Cardiac septum (tissue), 1 donor: ENCODE data around the gene COL4A4. TPM values are rescaled to one million over a fixed set of nuclear protein-coding genes. Genes with fewer than 3 reads are reported as not detected.

Experiments
- DNase-seq: peaks from one replicate; pipeline ENCODE4 v3.0.0-alpha.2; 2020; ENCODE audit warnings: low spot score
- intact Hi-C: fragments of 100-400 bp; cut with DNase I; formaldehyde crosslinking; loops from one replicate; pipeline ENCODE4 v1.14.0; 2022
- total RNA-seq: library from RNA; stranded (reverse); fragmentation: NEBNext Ultra II Directional; extraction: Animal tissue kit (Norgen Biotek cat#: 25700); gene quantifications from one replicate; pipeline ENCODE4 v1.2.1, GENCODE V29; 2021
- donor health status: DM: no; HTN: no; CAD: no.

COL4A4 gene
- total RNA-seq, 1 donor from 2014 or later, result 3.0 TPM

DNA sequence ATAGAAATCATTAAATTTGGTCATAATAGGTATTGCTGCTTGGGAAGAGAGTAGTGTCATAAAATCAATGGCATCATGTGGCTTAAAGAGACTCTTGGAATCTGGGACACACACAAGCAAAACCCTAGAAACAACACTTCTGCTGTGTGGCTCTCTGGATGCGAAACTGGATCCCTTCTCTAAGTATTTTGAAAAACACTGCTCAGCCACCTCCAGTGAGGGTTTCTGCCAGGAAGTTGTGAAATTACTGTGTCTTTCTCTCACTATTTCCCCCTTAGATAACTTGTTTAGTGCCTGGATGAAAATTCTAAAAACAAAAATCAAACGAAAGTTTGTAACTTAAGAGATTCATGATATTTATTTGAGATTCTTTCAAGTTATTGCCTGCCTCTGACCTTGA lies 164.3 kb downstream of the COL4A4 start:
- intact Hi-C loops, result no loop called here
- no peak for DNase-seq

- no peak for DNase-seq
- intact Hi-C loops, result no loop called here
Measured at GRCh38 chr2:226995625-226996041, 168.4 kb downstream of the COL4A4 start.

- intact Hi-C loops, result no loop called here
- no peak for DNase-seq
Measured at GRCh38 chr2:226994775-226995174, 169.2 kb downstream of the COL4A4 start.

DNA sequence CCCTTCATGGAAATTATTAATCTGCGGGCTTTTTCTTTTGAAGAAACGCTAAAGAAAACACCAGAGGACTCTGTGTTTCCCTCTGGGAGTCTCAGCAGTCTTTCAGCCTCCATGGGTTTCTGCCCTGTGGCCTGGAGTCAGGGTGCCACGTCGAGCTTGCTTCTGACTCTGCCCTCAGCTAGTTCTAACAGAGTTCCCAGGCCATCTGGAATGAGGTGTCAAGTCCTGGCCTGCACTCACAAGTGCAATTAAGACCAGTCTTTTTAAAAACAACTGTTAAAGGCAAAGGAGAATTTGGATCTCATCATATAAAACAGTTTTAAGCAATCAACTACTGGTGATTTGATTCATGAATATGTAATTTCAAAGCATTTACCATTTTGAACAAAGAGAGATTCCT lies 170.8 kb downstream of the COL4A4 start:
- intact Hi-C loops, result no loop called here
- DNase-seq, result no peak

- intact Hi-C loops, result no loop called here
- DNase-seq, result no peak
Measured at GRCh38 chr2:226991663-226992062, 172.3 kb downstream of the COL4A4 start.

DNA sequence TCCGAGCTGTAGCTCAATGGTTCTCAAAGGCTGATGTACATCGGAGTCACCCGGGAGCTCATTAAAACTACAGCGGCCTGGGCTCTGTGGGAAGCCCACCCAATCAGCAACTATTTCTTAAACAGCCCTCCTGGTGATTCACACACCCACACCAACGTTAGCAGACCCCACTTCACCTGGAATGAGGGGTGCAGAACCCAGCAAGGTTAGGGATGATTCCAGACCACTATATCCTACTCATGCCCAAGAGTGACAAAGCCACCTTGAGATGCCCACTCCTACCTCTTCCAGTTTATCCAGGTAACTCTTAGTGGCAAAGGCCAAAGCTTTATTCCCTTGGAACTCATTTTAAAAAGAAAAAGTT lies 178.4 kb downstream of the COL4A4 start:
- intact Hi-C loops, result loop anchor here (5.0 kb wide), 2 partner anchors 1098 to 1318 kb away; no protein-coding TSS in a partner anchor
- DNase-seq, result no peak

DNA sequence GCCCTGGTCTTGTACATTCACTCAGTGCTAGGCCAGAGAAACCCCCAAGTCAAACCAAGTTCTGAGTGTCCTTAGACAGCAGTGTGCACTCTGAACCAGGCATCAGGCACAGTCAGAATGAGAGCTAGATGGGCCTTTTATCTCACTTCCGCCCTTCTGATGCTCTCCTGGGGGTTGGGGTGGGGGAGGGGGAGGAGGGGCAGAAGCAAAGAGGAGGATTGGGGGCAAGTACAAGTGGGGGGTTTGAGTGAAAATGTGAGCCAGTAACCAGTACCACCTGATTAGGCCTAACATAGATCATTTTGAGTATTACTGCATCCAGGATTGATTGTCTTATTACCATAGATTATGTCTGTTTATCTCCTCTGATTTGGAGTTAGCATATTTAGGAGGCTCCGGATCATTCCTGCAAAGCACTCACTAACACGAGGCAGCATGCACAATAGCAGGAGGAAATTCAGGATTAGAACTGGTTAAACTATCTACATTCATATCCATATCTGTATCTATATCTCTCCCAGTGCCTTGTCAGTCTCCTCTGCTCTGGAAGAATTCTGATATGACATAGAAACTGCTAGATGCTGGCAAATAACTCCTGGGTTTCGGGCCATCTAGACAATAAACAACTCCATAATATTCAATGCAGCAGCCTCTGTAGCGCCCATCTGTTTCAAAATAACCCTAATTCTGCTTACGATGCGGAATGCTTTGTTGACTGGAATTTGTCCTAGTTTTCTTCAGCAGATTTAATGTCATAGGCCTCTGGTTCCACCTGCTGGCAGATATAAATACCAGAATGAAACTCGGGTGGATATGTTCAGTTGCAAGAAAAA lies 179.0 kb downstream of the COL4A4 start:
- DNase-seq, result no peak
- intact Hi-C loops, result loop anchor here (5.0 kb wide), 3 partner anchors 183 to 1318 kb away; no protein-coding TSS in a partner anchor

DNA sequence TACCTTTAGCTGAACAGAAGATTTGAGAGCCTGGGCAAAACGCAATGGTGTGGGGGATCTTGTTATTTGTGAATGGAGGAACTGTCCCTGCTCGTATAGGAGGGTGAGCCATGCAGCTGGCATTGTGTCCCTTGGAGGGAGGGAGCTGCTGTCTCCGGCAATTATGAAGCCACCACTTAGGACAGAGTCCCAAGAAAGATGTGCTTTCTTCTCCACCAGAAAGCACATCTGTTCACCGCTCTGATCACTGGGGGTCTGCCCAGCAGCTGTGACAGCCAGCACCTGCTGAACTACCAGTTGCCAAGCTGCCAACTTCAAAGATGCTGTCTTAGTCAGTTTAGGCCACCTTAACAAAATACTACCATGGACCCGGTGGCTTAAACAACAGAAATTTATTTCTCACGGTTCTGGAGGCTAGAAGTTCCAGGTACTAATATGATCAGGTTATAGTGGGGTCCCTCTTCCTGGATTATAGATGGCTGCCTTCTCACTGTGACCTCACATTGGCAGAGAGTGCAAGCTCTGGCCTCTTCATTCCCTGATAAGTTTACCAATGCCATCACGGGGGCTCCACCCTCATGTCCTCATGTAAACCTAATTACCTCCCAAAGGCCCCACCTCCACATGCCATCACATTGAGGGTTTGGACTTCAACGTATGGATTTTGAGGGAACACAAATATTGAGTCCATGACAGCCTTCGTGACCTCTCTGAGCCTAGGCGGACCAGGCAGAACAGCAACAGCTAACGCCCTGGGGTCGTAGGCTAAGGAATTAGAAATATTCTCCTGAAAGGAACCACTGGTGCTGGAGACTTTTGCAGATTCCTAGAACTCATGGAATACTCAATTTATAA lies 179.9 kb downstream of the COL4A4 start:
- intact Hi-C loops, result loop anchor here (5.0 kb wide), 1 partner anchor 182 kb away; no protein-coding TSS in a partner anchor
- no peak for DNase-seq

- intact Hi-C loops, result loop anchor here (5.0 kb wide), 1 partner anchor 180 kb away; no protein-coding TSS in a partner anchor
- no peak for DNase-seq
Measured at GRCh38 chr2:226981791-226982326, 182.1 kb downstream of the COL4A4 start.

GRCh38 chr2:226979004-226979403 lies 185.0 kb downstream of the COL4A4 start:
- DNase-seq, result no peak
- intact Hi-C loops, result no loop called here

DNA sequence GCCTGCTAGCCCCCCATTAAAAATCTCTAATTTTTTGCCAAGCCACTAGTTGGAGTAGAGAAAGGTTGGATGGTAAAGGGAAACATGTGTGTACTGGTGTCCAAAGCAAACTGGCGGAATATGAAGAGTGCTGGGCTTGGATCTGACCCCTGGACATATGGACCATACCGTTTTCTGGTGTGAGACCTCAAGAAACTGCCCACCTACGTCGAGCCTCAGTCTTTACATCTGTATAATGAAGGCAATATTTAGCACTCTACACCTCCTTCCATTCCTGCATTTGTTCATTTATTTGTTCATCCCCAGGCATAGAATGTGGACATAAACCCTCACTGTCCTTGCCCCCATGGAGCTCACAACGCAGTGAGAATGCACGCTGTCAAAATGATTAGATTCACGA lies 185.7 kb downstream of the COL4A4 start:
- DNase-seq, result no peak
- intact Hi-C loops, result no loop called here

- intact Hi-C loops, result no loop called here
- no peak for DNase-seq
Measured at GRCh38 chr2:226977775-226978190, 186.2 kb downstream of the COL4A4 start.

DNA sequence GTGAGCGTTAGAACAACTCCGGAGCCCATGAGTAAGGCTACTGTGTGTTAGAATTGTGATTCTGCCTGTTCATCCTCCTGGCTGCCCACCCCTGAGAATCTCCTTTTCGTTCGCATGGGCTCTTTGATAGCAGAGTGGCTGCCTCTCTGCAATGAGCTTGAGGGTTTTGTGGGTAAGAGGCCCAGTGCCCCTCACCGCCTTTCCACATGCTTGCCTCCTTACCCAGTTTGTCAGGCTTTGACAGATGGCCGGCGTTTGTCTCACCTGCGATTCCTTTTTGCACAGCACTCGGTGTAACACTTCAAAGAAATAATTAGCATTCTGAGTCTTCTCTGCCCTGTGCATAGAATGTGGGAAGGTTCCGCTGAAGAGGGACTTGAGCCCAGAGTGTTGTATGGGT lies 190.2 kb downstream of the COL4A4 start:
- DNase-seq, result no peak
- intact Hi-C loops, result no loop called here

DNA sequence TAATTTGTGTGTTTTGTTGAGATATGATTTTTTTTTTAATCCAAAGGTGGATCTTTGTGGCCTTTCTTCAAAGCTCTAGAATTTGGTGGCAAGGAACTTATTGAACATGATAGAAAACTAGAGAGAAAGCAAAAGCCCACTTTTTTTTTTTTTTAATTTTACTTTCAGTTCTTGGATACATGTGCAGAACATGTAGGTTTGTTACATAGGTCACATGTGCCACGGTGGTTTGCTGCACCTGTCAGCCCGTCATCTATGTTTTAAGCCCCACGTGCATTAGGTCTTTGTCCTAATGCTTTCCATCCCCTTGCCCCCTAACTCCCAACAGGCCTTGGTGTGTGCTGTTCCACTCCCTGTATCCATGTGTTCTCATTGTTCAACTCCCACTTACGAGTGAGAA lies 192.2 kb downstream of the COL4A4 start:
- DNase-seq, result no peak
- intact Hi-C loops, result no loop called here

DNA sequence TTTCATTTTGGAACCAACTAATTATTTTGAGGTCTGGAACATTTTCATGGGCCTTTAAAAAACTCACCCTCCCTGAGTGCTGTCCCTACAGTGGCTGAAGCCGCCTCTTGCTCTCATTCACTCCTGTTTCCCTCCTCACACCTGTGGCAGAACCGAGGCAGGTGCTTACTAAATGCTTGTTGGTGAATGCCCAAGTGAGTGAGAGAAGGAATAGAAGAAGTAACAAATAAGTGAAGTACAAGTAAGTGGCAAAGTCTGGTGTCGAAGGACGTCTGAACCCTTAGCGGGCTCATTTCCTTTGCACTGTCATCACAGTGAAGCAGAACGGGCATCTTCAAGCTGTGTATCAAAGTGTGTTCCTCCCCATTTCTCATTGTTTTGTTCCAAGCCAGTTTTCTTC lies 192.9 kb downstream of the COL4A4 start:
- intact Hi-C loops, result no loop called here
- no peak for DNase-seq

GRCh38 chr2:226970362-226970761 lies 193.6 kb downstream of the COL4A4 start:
- DNase-seq, result no peak
- intact Hi-C loops, result no loop called here

GRCh38 chr2:226969417-226970080 lies 194.5 kb downstream of the COL4A4 start:
- DNase-seq, result no peak
- intact Hi-C loops, result no loop called here

DNA sequence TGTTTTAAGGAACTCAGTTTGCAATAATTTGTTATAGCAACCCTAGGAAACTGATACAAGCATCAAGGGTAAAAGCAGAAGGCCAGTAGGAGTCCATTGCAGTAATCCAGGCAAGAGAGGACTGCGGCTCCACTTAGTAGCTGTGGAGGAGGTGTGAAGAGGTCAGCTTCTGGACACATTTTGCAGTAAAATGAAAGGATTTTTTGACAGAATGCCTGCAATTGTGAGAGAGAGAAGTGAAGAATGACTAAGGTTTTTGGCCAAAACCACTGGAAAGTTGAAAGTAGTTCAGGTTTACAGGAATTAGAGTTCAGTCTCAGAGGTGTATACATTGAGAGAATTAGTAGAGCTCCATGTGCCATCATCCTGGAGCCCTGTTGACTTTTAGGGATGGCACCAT lies 198.6 kb downstream of the COL4A4 start:
- DNase-seq, result no peak
- intact Hi-C loops, result no loop called here

DNA sequence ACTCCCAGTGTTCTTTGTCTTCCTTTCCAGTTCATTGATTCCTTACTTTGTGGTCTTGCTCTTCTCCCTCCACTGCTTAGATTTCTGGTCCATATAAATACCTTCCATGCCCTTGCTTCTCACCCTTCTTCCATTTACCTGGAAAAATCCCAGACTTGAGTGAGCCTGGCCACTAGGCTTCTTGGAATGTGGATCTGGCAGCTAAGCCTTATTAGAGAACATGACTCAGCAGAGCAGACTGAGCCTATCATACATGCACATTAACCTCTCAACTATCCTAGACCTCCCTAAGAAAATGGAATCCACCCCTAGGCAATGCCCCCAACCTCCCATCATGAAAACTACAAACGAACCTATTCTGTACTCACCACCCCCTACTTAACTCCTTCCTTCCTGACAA lies 200.5 kb downstream of the COL4A4 start:
- intact Hi-C loops, result no loop called here
- DNase-seq, result no peak
